ENCODE data around the gene RBM45. TPM values are rescaled to one million over a fixed set of nuclear protein-coding genes. Genes with fewer than 3 reads are reported as not detected.
"Not testable (repeated sequence)": the region's sequence is repeated elsewhere in the genome, so short reads cannot be mapped to it uniquely, and the experiment has no call there.

The RBM45 gene
- 11.0 TPM for polyA plus RNA-seq (ENCODE audit: insufficient read length)

- DNase-seq (ENCODE audit: low read depth) = peak; percentile 43
These were observed at the start of gene RBM45 for GRCh38 chr2:178112202-178113152. TSS of gene RBM45 (plus strand) at chr2:178112437. CDS start at chr2:178112547, 110 bp downstream.

GRCh38 chr2:178066324-178066723 lies 45.9 kb upstream of the RBM45 start:
- DNase-seq (ENCODE audit: low read depth) = no peak

- no peak for DNase-seq (ENCODE audit: low read depth)
These were observed 45.2 kb upstream of the RBM45 start for GRCh38 chr2:178066890-178067669.

GRCh38 chr2:178068823-178069454 lies 43.3 kb upstream of the RBM45 start:
- no peak for DNase-seq (ENCODE audit: low read depth)

- DNase-seq (ENCODE audit: low read depth) = no peak
These were observed 42.7 kb upstream of the RBM45 start for GRCh38 chr2:178069551-178069950.

GRCh38 chr2:178070824-178071223 lies 41.4 kb upstream of the RBM45 start:
- no peak for DNase-seq (ENCODE audit: low read depth)

GRCh38 chr2:178072000-178072382 lies 40.2 kb upstream of the RBM45 start:
- no peak for DNase-seq (ENCODE audit: low read depth)

- no peak for DNase-seq (ENCODE audit: low read depth)
These were observed 39.6 kb upstream of the RBM45 start, which contains the start of gene PDE11A for GRCh38 chr2:178072383-178073301. TSS of gene PDE11A (minus strand) at chr2:178072777. CDS start at chr2:178072437, 340 bp downstream.

- no peak for DNase-seq (ENCODE audit: low read depth)
These were observed 37.9 kb upstream of the RBM45 start for GRCh38 chr2:178074123-178075005.

GRCh38 chr2:178075006-178075326 lies 37.3 kb upstream of the RBM45 start:
- DNase-seq (ENCODE audit: low read depth) = no peak

GRCh38 chr2:178076130-178076529 lies 36.1 kb upstream of the RBM45 start:
- DNase-seq (ENCODE audit: low read depth) = no peak

- not testable (repeated sequence) for DNase-seq (ENCODE audit: low read depth)
These were observed 33.0 kb upstream of the RBM45 start for GRCh38 chr2:178079279-178079678.

- DNase-seq (ENCODE audit: low read depth) = no peak
These were observed 29.7 kb upstream of the RBM45 start for GRCh38 chr2:178082408-178083045.

- DNase-seq (ENCODE audit: low read depth) = no peak
These were observed 28.0 kb upstream of the RBM45 start for GRCh38 chr2:178084273-178084672.

- DNase-seq (ENCODE audit: low read depth) = no peak
These were observed 23.4 kb upstream of the RBM45 start for GRCh38 chr2:178088774-178089270.

- DNase-seq (ENCODE audit: low read depth) = no peak
These were observed 18.8 kb upstream of the RBM45 start for GRCh38 chr2:178093471-178093870.

- DNase-seq (ENCODE audit: low read depth) = no peak
These were observed 10.7 kb upstream of the RBM45 start for GRCh38 chr2:178101321-178102079.

- DNase-seq (ENCODE audit: low read depth) = no peak
These were observed 6.7 kb upstream of the RBM45 start for GRCh38 chr2:178105566-178105965.

GRCh38 chr2:178106053-178106452 lies 6.2 kb upstream of the RBM45 start:
- no peak for DNase-seq (ENCODE audit: low read depth)
